Stimulated activated CD8-positive, alpha-beta memory T cell treated with anti-CD3 and anti-CD28 coated beads, Interleukin-12 subunit alpha, Interleukin-12 subunit beta, amount 100 ng/mL, for 24 hours (primary cell): Measurements from ENCODE around the gene GZMM.

Source experiments
- DNase-seq: peaks from one replicate; pipeline ENCODE4 v3.0.0-alpha.2; 2020; ENCODE audit errors: extremely low read depth

GZMM gene

GRCh38 chr19:543910-544608 is at the start of gene GZMM:
Gene GZMM (plus strand): TSS chr19:544053. CDS start chr19:544072, 19 bp downstream.
- DNase-seq, result peak; percentile 47

- DNase-seq, result no peak
Observed at GRCh38 chr19:494171-495080, 49.4 kb upstream of the GZMM start.

DNA sequence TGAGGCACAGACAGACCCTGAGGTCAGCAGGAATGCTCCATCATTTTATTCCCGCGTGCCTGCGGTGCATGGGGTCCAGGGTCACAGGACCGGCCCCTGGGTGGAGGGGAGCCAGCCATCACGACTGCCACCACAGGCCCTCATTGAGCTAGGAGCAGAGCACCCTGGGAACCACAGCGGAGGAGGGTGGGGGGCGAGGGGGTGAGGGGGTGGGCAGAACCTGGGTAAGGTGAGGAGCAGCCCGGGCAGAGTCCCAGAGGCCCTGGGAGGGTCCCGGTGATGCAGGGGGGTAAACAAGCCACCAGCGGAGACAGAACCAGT is 48.8 kb upstream of the GZMM start:
- no peak for DNase-seq

DNA sequence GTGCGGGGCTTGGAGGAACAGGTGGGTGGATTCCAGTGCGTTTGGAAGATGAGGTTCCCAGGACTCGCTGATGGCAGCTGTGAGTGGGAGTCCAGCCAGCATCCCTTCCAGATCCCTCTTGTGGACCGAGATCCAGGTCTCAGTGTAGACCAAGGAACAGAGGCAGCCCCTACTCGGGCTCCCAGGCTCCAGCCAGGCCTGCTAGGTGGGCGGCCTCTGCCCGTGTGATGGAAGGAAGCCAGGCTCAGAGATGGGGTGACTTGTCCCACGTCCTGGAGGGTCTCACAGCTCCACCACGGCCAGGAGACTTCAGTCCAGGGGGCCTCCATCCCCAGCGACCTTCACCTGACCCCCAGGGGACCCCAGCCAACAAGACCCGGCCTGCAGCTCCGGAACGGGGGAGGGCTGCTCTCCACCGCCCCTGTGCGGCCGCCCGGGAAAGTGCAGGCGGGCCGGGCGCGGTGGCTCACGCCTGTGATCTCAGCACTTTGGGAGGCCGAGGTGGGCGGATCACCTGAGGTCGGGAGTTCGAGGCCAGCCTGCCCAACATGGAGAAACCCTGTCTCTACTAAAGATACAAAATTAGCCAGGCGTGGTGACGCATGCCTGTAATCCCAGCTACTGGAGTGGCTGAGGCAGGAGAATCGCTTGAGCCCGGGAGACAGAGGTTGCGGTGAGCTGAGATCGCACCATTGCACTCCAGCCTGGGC is 48.3 kb upstream of the GZMM start:
- no peak for DNase-seq

DNA sequence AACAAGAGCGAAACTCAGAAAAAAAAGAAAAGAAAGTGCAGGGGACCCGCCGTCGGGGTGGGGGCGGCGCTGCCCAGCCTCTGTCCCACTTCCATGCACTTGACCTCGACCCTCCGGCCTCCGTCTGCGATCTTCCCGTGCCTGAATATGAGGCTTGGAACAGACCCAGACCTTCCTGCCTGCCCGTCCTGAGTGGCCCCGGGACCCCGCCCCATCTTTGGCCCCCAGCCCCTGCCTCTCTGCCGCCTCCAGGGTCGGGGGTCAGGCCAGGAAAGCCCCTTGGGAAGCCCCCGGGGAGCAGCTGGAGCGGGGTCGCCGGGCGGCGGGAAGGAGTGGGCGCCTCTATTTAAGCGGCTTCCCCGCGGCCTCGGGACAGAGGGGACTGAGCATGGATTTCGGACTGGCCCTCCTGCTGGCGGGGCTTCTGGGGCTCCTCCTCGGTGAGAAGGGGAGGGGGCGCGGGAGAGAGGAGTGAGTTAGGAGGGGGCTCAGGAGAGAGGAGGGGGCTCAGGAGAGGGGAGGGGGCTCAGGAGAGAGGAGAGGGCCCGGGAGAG is 47.7 kb upstream of the GZMM start, which contains the start of gene MADCAM1:
Gene MADCAM1, plus strand, starts transcription at position 375 of the 554 bp plus-strand sequence. Its CDS starts 14 bp downstream, at position 389.
- no peak for DNase-seq

- no peak for DNase-seq
Observed at GRCh38 chr19:496986-497385, 46.9 kb upstream of the GZMM start.

DNA sequence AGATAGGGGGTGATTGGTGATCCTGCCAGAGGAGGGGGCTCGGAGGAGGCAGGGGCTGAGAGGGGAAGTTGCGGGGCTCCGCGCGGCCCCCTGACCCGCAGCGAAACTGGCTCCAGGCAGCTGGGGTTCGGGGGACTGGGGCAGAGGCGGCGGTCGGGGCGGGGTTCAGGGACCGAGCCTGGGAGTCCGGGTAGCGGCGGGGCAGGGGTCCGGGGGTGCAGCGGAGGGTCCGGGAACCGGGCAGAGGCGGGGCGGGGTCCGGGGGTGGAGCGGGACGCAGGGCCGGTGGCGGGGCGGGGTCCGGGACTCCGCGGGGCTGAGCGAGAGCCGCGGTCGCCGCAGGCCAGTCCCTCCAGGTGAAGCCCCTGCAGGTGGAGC is 46.4 kb upstream of the GZMM start:
- no peak for DNase-seq

GRCh38 chr19:497869-498510 is 45.9 kb upstream of the GZMM start:
- DNase-seq, result no peak

DNA sequence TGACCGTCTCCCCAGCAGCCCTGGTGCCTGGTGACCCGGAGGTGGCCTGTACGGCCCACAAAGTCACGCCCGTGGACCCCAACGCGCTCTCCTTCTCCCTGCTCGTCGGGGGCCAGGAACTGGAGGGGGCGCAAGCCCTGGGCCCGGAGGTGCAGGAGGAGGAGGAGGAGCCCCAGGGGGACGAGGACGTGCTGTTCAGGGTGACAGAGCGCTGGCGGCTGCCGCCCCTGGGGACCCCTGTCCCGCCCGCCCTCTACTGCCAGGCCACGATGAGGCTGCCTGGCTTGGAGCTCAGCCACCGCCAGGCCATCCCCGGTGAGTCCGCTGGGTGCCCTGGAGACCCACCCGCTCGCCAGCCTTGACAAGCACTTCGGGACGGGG is 45.4 kb upstream of the GZMM start:
- no peak for DNase-seq

DNA sequence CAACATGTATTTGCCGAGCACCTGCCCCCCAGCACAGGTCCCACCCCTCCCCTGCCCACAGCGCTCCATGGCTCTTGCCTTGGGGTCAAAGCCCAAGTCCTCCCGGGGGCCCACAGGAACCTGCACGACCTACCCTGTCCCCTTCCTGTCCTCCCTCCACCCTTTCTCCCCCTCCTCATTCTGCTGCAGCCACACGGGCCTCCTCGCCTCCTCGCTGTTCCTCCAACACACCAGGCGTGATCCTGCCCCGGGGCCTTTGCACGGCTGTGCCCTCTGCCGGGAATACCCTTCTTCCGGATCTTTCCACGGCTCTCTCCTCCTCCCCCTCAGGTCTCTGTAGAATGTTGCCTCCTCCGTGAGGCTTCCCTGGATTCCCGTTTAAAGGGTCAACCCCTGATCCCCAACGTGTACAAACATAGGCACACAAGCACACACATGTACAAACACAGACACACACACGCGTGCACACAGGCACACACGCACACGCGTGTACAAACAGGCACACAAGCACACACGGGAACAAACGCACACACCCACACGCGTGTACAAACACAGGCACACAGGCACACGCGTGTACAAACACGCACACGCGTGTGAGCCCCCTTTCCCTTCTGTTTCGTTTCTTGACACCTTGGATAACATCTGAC is 44.8 kb upstream of the GZMM start:
- no peak for DNase-seq

GRCh38 chr19:501646-502045 is 42.2 kb upstream of the GZMM start:
- DNase-seq, result no peak

- DNase-seq, result no peak
Observed at GRCh38 chr19:504616-505015, 39.2 kb upstream of the GZMM start.

DNA sequence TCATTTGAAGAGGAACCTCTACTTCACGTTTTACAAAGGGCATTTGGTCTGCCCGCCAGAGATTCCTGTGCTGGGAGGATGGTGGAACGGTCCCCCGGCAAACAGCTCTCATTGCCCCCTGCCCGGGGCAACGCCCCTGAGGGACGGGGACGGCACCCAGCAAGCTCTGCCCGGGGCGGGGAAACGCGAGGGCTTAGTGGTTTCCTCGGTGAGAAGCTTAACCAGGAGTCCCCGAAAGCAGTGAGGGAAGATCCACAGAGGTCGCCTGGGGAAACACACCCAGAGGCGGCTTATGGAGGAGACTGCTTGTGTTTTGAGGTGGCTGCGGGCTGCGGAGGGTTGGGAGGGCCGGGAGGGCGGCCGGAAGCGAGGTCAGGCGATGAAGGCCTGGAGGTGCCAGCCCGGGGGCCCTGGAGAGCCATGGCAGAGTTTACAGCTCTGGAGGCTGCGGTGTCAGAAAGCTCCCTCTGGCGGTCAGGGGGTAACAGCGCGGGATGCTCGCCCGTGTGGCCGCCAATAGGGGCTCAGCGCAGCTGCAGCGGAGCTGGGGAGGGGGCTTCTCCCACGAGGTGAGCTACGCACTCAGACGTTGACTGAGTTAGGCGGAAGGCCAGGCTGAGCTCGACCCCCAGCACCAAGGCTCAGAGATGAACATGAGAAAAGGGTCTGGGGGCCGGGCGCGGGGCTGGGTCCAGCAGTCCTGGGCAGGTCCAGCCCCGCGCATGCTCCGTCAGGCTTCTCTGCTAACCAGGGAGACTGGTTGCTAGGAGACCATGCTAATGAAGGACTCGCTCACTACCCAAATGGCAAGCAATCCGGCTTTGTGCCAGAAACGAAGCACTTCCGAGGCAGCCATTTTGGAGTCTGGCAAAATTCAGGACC is 37.2 kb upstream of the GZMM start:
- peak; percentile 88 for DNase-seq

DNA sequence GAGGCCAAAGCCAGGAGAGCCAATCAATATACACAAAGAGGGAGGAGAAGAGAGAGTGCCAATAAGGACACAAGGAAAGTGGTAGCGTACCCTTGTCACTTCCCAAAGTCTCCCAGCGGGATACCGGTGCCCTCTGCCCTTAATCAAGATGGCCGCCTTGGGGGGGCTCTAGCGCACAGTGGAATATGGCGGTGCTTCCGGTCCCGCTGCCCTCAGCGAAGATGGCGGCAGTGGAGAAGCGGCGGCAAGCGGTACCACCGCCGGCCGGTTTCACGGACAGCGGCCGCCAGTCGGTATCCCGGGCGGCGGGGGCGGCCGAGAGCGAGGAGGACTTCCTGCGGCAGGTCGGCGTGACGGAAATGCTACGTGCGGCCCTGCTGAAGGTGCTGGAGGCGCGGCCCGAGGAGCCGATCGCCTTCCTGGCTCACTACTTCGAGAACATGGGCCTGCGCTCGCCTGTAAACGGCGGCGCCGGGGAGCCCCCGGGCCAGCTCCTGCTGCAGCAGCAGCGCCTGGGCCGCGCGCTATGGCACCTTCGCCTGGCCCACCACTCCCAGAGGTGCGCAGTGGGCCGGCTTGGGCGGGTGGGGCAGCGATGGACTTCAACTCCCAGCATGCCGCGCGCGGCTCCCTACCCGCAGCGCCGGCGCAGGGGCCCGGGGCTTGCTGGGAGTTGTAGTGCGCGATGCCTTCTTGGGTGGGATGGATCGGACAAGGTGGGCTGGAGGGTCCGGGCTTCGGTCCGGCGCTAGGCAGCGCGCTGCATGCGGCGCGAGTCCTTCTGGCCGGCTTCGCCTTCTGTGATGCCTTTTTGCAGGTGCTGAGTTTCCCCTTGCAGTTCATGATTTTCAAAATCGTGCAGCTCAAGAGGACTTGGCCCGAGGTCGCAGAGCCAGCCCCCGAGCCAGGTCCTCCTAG is 36.3 kb upstream of the GZMM start, which contains the start of gene TPGS1:
Gene TPGS1, plus strand, starts transcription at position 212 of the 918 bp plus-strand sequence. Its CDS starts 10 bp downstream, at position 222.
- DNase-seq, result peak; percentile 68

DNA sequence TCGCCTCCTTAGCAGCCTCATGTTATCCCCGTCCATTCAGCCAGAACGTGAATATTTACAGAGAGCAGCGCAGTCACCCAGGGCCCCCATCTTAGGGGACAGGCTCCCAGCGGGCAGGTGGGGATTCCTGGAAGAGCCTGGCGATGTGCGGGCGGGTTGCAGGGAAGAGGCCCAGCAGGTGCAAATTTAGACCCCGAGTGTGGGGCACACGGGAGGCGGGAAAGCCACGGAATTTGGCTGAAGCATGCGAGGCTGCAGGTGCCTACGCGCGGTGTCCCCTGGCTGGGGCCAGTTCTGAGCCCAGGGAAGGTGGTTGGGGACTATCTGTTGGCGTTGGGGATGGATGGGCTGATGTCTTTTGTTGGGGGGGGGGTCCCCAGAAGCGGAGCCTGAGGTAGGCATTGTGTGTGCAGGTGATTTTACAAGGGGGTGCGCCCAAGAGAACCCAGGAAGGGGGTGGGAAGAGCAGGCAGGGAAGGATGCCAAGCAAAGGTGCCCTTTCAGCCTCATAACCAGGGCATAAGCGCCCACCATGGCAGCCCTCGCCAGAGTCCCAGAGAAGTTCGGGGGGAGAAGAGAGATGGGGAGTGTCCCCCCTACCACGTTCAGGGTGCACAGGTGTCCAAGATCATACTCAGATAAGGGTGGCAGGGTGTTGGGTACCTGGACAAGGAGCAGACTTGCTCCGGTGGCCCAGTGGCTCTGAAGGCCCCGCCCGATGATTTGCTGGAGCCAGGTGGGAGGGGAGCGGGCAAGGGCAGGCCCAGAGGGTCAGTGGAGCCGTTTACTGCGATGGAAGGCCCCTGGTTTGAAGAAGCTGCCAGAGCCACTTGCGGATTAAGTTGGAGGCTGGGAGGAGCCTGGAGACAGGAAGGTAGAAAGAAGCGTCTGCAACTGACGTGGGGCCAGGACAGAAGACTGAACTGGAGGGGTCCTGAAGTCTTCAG is 35.4 kb upstream of the GZMM start:
- no peak for DNase-seq

GRCh38 chr19:510606-511100 is 33.2 kb upstream of the GZMM start:
- peak; percentile 80 for DNase-seq

GRCh38 chr19:511101-511851 is 32.6 kb upstream of the GZMM start:
- peak; percentile 57 for DNase-seq
